NCI-H2227 (cell line): ENCODE measurements around the gene SMYD5.
A peak's percentile ranks its signal among the peaks of the same experiment; 100 is the strongest.

Experiments
- DNase-seq: peaks from one replicate; lab custom pipeline; 2025; ENCODE audit not compliant: unreplicated experiment; lab: John Stamatoyannopoulos, UW

Gene SMYD5

GRCh38 chr2:73203055-73203681 is 10.9 kb upstream of the SMYD5 start:
- DNase-seq = peak; percentile 21

- no peak for DNase-seq
Measured at GRCh38 chr2:73205611-73206010, 8.4 kb upstream of the SMYD5 start.

GRCh38 chr2:73208258-73208657 is 5.8 kb upstream of the SMYD5 start:
- DNase-seq = no peak

GRCh38 chr2:73210019-73210418 is 4.0 kb upstream of the SMYD5 start:
- DNase-seq = no peak

- no peak for DNase-seq
Measured at GRCh38 chr2:73210696-73211095, 3.3 kb upstream of the SMYD5 start.

GRCh38 chr2:73212098-73212447 is 2.0 kb upstream of the SMYD5 start:
- no peak for DNase-seq

GRCh38 chr2:73212448-73213176 is 1.4 kb upstream of the SMYD5 start:
- peak; percentile 83 for DNase-seq

GRCh38 chr2:73215254-73215653 is 1.2 kb downstream of the SMYD5 start:
- peak; percentile 14 for DNase-seq

- DNase-seq = no peak
Measured at GRCh38 chr2:73217160-73217559, 3.1 kb downstream of the SMYD5 start.

- DNase-seq = no peak
Measured at GRCh38 chr2:73217826-73218225, 3.8 kb downstream of the SMYD5 start.

GRCh38 chr2:73218298-73218697 is 4.3 kb downstream of the SMYD5 start:
- no peak for DNase-seq

- DNase-seq = no peak
Measured at GRCh38 chr2:73223821-73224220, 9.8 kb downstream of the SMYD5 start.

GRCh38 chr2:73225513-73226360 is 11.7 kb downstream of the SMYD5 start:
- no peak for DNase-seq

- no peak for DNase-seq
Measured at GRCh38 chr2:73227086-73227485, 13.0 kb downstream of the SMYD5 start.

- no peak for DNase-seq
Measured at GRCh38 chr2:73228631-73229030, 14.6 kb downstream of the SMYD5 start.

GRCh38 chr2:73232403-73233153 is 18.5 kb downstream of the SMYD5 start:
- peak; percentile 39 for DNase-seq

GRCh38 chr2:73233154-73233931 is 19.3 kb downstream of the SMYD5 start, which contains the start of gene PRADC1:
TSS of gene PRADC1 (minus strand) at chr2:73233239. CDS start at chr2:73233160, 79 bp downstream.
- DNase-seq = peak; percentile 99

GRCh38 chr2:73233932-73234832 is 20.1 kb downstream of the SMYD5 start, which contains the start of gene CCT7:
TSS of gene CCT7 (plus strand) at chr2:73234308. CDS start at chr2:73234379, 71 bp downstream.
- DNase-seq = peak; percentile 95
